GM15510 (cell line): ENCODE data around the gene STX16.

ENCODE experiments used
- POLR2A ChIP-seq: IDR thresholded peaks from 3 replicates; pipeline ENCODE4 v1.6.1; 2011; ENCODE audit warnings: borderline replicate concordance; ENCODE audit not compliant: insufficient read length; ENCODE audit errors: extremely low read depth

Gene STX16

GRCh38 chr20:58670659-58671058, 19.6 kb downstream of the STX16 start:
- no peak for TF ChIP-seq POLR2A

GRCh38 chr20:58673119-58673518, 22.0 kb downstream of the STX16 start:
- no peak for TF ChIP-seq POLR2A

GRCh38 chr20:58675146-58675584, 24.1 kb downstream of the STX16 start:
- TF ChIP-seq POLR2A = no peak

DNA sequence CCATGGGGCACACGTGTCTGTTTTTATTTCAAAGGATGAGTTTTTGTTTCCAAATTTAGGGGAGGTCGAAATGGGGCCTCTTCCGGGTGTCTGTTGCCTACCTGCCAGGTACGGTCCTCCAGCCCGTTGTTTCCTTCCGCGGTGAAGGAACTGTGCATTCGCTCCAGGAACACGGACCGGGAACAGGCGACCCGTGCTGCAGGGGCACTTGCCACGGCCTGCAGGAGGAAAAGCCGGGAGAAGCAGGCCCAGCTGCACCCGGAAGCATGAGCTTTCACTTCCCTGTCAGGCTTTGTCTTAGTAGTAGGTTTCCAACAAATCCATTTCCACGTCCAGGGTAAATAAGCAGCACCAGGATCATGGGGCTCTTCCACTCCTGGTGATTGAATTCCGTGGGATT, 24.6 kb downstream of the STX16 start:
- no peak for TF ChIP-seq POLR2A

GRCh38 chr20:58676161-58676560, 25.1 kb downstream of the STX16 start:
- no peak for TF ChIP-seq POLR2A

DNA sequence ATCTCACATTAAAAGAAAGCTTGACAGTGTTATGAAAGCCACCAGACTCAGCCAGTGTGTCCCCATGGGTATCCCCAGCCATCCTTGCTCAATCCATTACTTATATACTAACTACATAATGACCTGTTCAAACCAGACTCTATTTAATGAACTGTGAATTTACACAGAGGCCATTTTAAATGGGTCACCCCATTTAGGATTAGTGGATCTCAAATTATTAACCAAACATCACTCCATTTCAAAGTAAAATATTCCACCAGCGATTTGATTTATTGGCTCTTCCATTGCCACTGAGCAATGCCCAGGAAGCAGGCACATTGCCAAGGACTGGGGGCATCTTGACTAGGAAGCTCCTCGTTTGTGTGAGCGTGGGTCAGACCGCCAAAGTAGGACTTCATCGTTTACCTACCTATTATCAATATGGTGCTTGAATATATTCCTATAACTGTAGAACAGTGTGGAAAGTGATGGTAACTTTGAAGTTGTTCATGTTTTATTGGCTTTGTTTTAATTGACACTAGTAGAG, 26.1 kb downstream of the STX16 start:
- TF ChIP-seq POLR2A = no peak

- TF ChIP-seq POLR2A = no peak
Measured at GRCh38 chr20:58677808-58678207, 26.7 kb downstream of the STX16 start.

DNA sequence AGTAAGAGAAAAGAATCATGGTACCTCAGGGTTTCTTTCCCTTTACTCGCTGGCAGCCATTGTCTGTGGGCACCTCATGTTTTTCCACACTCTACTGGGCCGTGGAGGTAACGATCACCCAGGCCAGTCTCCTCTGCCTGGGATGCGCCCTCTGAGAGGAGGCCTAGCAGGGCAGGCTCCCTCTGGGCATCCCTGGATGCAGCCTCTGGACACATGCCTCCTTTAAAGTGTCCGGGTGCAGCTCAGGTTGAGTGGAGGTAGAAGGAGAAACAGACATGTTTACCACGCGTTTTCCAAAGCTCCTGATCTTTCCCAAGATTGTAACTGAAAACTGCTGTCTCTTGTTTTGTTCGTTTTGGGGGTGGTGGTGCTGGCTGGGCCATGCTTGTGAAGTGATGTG, 27.7 kb downstream of the STX16 start:
- TF ChIP-seq POLR2A = no peak

GRCh38 chr20:58682656-58683531, 31.8 kb downstream of the STX16 start:
- no peak for TF ChIP-seq POLR2A

DNA sequence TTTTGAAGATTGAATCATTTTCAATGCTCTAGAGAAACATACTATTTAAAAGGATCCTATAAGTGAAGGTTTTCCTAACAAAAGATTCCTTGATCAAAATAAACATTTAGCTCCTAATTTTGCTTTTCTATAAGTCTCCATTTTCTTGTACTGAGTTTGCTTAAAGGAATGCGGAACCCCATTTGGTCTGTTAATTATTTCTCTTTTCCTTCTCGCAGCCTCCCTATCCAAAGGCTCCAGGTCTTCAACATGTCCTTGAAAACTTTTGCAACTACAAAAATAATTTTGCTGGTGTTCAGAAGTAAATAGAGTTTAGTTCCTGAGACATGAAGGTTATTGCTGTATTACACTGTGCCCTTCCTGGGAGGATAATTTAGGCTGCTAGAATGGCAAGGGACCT, 33.2 kb downstream of the STX16 start:
- TF ChIP-seq POLR2A = no peak

DNA sequence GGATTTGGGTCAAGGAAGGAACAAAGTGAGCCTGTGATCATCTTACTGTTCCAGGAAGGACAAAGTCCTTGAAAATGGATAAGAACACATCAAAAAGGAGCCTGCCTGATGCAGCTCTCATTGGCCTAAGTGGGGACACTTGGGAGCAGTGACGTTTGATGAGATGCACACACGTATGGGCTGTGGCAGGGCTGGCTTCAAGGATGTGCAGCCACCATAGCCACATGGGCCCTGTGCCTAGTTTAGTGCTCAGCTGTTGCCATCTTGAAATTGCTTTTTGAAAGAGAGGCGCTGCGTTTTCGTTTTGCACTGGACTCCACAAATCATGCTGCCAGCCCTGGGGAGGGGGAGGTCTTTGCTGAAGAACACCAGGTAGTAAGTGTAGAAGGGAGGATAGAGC, 34.9 kb downstream of the STX16 start:
- TF ChIP-seq POLR2A = no peak

DNA sequence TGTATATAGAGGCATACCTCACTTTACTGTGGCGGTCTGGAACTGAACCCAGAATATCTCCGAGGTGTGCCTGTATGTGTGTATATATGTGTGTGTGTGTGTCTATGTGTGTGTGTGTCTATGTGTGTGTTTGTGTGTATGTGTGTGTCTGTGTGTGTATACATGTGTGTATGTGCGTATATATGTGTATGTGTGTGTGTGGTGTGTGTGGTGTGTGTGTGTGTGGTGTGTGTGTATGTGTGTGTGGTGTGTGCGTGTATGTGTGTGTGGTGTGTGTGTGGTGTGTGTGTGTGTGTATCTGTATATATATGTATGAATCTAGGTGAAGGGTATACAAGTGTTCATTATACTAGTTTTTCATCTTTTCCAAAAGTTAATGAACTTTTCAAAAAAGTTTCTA, 37.3 kb downstream of the STX16 start:
- no peak for TF ChIP-seq POLR2A

DNA sequence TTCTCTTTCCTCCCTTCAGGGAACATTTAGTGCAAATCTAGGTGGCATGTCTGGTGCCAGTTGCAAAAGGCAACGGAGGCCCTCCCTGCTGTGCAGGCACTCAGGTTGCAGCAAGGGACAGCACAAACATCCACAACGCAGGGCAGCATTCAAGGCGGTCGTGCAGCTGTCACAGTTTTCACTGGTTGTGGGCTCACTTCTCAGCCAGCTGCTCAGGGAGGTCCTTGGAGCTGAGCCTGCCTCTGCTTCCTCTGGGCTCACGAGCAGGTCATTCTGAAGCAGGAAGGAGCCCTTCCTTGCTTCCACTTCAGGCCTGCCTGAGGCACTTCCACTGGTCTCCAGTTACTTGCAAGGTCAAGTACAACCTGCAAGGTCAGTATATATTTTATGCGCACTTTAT, 37.8 kb downstream of the STX16 start:
- no peak for TF ChIP-seq POLR2A

- no peak for TF ChIP-seq POLR2A
Measured at GRCh38 chr20:58690396-58691135, 39.5 kb downstream of the STX16 start.

DNA sequence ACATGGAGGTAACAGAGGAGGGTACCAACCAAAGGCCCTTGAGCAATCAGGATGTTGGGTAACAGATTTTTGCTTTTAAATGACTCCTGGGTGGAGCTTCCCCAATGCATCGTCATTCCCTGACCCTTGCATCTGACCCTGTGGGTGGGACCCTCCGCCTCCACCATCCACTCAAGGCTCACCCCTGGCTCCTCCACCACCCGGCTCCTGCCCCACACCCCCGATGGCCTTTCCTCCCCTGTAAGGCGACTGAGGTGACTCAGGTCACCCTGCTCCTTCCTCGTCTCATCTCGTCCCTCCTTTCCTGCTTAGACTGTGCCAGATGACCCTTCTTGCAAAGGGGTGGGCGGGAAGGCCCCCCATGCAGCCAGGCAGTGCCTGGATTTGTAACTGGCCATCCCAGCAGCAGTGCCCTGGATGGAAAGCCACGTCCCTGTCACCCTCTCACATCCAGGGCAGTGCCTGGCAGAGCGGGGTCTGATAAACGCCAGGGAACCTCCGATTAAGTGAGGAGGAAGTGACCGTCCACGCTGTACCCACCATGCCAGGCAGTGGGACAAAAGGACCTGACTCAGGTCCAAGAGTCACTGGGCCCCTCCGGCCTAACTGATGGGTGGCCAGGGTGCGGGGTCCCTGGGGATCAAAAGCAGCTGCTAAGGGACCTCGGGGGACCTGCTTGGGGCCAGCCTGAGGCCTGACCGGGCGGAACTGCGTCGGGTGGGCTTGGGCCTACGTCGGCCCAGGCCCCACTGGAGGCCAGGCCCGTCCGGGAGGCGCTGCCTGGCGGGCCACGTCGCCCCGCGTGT, 40.9 kb downstream of the STX16 start:
- TF ChIP-seq POLR2A = no peak
